NCI-H748 (cell line): ENCODE results near the gene KHDC3L.

ENCODE experiments used
- DNase-seq: peaks from one replicate; lab custom pipeline; 2025; ENCODE audit not compliant: unreplicated experiment; lab: John Stamatoyannopoulos, UW

Gene KHDC3L

GRCh38 chr6:73362358-73362757 lies at the start of gene KHDC3L:
TSS of gene KHDC3L (plus strand) at chr6:73362658. CDS start at chr6:73362730, 72 bp downstream.
- no peak for DNase-seq

- no peak for DNase-seq
Observed at GRCh38 chr6:73314577-73315492, 47.6 kb upstream of the KHDC3L start.

GRCh38 chr6:73323323-73323722 lies 39.1 kb upstream of the KHDC3L start:
- no peak for DNase-seq

GRCh38 chr6:73325656-73326055 lies 36.8 kb upstream of the KHDC3L start:
- no peak for DNase-seq

GRCh38 chr6:73328790-73329189 lies 33.7 kb upstream of the KHDC3L start:
- no peak for DNase-seq

GRCh38 chr6:73329201-73329600 lies 33.3 kb upstream of the KHDC3L start:
- DNase-seq = no peak

GRCh38 chr6:73339340-73339739 lies 23.1 kb upstream of the KHDC3L start:
- DNase-seq = no peak

- DNase-seq = no peak
Observed at GRCh38 chr6:73340048-73340447, 22.4 kb upstream of the KHDC3L start.

GRCh38 chr6:73341335-73341734 lies 21.1 kb upstream of the KHDC3L start:
- no peak for DNase-seq

- DNase-seq = no peak
Observed at GRCh38 chr6:73342174-73342573, 20.3 kb upstream of the KHDC3L start.

GRCh38 chr6:73343164-73343563 lies 19.3 kb upstream of the KHDC3L start:
- DNase-seq = no peak

GRCh38 chr6:73348550-73349204 lies 13.8 kb upstream of the KHDC3L start:
- no peak for DNase-seq

- no peak for DNase-seq
Observed at GRCh38 chr6:73349311-73349710, 13.1 kb upstream of the KHDC3L start.

GRCh38 chr6:73353636-73354593 lies 8.5 kb upstream of the KHDC3L start, which contains the start of gene DPPA5:
TSS of gene DPPA5 (minus strand) at chr6:73354276. CDS start at chr6:73354225, 51 bp downstream.
- no peak for DNase-seq

- no peak for DNase-seq
Observed at GRCh38 chr6:73362869-73363536, 545 bp downstream of the KHDC3L start.

GRCh38 chr6:73363537-73363875 lies 1.0 kb downstream of the KHDC3L start:
- no peak for DNase-seq

- no peak for DNase-seq
Observed at GRCh38 chr6:73364121-73364520, 1.7 kb downstream of the KHDC3L start.

GRCh38 chr6:73364549-73364948 lies 2.1 kb downstream of the KHDC3L start:
- no peak for DNase-seq

GRCh38 chr6:73367761-73368355 lies 5.4 kb downstream of the KHDC3L start:
- DNase-seq = peak; percentile 14

GRCh38 chr6:73368675-73369074 lies 6.2 kb downstream of the KHDC3L start:
- DNase-seq = no peak
